ENCODE results near the gene TNFRSF18.
A peak's percentile ranks its signal among the peaks of the same experiment; 100 is the strongest.

TNFRSF18 gene, protein sequence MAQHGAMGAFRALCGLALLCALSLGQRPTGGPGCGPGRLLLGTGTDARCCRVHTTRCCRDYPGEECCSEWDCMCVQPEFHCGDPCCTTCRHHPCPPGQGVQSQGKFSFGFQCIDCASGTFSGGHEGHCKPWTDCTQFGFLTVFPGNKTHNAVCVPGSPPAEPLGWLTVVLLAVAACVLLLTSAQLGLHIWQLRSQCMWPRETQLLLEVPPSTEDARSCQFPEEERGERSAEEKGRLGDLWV

DNA sequence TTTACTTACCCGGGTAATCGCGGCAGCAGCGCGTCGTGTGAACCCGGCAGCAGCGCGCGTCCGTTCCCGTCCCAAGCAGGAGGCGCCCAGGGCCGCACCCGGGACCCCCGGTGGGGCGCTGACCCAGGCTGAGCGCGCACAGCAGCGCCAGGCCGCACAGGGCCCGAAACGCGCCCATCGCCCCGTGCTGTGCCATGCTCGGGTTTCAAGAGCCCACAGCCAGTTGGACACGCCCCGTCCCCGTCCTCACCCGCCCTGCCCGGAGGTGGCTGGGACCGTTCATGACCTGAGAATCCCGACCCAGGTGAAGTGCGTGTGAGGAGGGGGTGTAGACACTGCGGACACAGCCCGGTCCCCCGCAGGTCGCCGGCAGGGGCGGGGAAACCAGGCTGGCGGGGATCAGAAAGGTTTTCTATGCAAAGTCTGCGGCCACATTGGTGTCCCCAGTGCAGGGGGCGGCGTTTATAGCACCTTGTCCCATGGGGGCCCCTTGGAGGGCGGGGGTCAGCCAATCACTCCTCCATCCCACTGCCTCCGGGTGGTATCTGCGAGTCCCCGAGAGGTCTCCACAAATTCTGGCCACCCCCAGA, at the start of gene TNFRSF18:
Gene TNFRSF18, minus strand, starts transcription at position 217 of the 590 bp plus-strand sequence. Its CDS starts 21 bp downstream, at position 196.
- H3K4me3 ChIP-seq (ENCODE audit: low read length): no peak within 1 kb of the TSS
- no peaks in the 10 kb centered on the region for H3K79me2 ChIP-seq (ENCODE audit: control insufficient read depth, low read length)
- 0 out of 2 replicates have a peak, but pooled peaks cover 5% of the 10 kb centered on the region for H4K20me1 ChIP-seq (ENCODE audit: control insufficient read depth, insufficient read depth, low read depth, low read length)
- no peaks in the 10 kb centered on the region for H3K36me3 ChIP-seq (ENCODE audit: control insufficient read depth, low read length)
- H3K27ac ChIP-seq (ENCODE audit: low read depth, low read length): no peak within 1 kb of the TSS
- peak within 1 kb of the TSS; percentile 26; the same call in 1 of the 2 replicates for H3K4me2 ChIP-seq (ENCODE audit: low read length)
- H3F3A ChIP-seq (ENCODE audit: control insufficient read depth, insufficient read depth): no peaks in the 10 kb centered on the region
- peaks cover 59% of the 10 kb centered on the region for H3K27me3 ChIP-seq (ENCODE audit: control insufficient read depth, low read length)
- no peaks in the 10 kb centered on the region for H3K9me2 ChIP-seq (replicated peaks; ENCODE audit: control insufficient read depth, low read length)
- no peaks in the 10 kb centered on the region for H3K9me3 ChIP-seq (ENCODE audit: control insufficient read depth, insufficient read depth, low read length)
- TF ChIP-seq EZH2phosphoT487 (IDR thresholded peaks at IDR 0.05; ENCODE audit: borderline replicate concordance, low read length): no peak
- TF ChIP-seq, protein P1, sequence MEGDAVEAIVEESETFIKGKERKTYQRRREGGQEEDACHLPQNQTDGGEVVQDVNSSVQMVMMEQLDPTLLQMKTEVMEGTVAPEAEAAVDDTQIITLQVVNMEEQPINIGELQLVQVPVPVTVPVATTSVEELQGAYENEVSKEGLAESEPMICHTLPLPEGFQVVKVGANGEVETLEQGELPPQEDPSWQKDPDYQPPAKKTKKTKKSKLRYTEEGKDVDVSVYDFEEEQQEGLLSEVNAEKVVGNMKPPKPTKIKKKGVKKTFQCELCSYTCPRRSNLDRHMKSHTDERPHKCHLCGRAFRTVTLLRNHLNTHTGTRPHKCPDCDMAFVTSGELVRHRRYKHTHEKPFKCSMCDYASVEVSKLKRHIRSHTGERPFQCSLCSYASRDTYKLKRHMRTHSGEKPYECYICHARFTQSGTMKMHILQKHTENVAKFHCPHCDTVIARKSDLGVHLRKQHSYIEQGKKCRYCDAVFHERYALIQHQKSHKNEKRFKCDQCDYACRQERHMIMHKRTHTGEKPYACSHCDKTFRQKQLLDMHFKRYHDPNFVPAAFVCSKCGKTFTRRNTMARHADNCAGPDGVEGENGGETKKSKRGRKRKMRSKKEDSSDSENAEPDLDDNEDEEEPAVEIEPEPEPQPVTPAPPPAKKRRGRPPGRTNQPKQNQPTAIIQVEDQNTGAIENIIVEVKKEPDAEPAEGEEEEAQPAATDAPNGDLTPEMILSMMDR (IDR thresholded peaks at IDR 0.05; ENCODE audit: low read depth, low read length, poor library complexity, severe bottlenecking): no peak
- H3K4me1 ChIP-seq (ENCODE audit: control insufficient read depth, low read length): peaks cover 25% of the 10 kb centered on the region

DNA sequence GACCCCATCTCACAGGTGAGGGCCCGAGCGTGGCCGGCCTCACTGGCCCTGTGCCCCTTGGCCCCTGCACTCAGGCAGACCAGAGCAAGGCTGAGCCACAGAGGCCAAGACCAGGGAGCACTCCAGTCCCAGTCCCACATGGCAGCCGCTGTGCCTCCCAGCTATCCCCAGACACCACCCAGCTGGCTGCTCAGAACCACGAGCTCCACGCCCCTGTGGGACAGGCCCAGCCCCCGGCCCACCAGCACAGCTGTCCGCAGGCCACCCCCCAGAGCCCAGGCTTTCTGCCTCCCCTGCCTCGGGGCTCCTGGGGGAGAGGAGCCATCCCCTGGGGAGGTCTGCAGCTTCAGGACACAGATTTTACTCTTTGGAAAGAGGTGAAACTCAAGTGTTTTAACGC, 49.2 kb upstream of the TNFRSF18 start:
- no peaks in the 10 kb centered on the region for H4K20me1 ChIP-seq (ENCODE audit: control insufficient read depth, insufficient read depth, low read depth, low read length)
- H3K79me2 ChIP-seq (ENCODE audit: control insufficient read depth, low read length): peaks cover 17% of the 10 kb centered on the region
- peaks cover 23% of the 10 kb centered on the region for H3K4me1 ChIP-seq (ENCODE audit: control insufficient read depth, low read length)
- peaks cover 57% of the 10 kb centered on the region for H3K36me3 ChIP-seq (ENCODE audit: control insufficient read depth, low read length)
- H3K4me2 ChIP-seq (ENCODE audit: low read length): no peak overlapping the region
- no peak overlapping the region for H3K27ac ChIP-seq (ENCODE audit: low read depth, low read length)
- H3F3A ChIP-seq (ENCODE audit: control insufficient read depth, insufficient read depth): 0 out of 2 replicates have a peak, but pooled peaks cover 1% of the 10 kb centered on the region
- H3K27me3 ChIP-seq (ENCODE audit: control insufficient read depth, low read length): no peaks in the 10 kb centered on the region
- TF ChIP-seq, protein P1 (IDR thresholded peaks at IDR 0.05; ENCODE audit: low read depth, low read length, poor library complexity, severe bottlenecking): no peak
- TF ChIP-seq EZH2phosphoT487 (IDR thresholded peaks at IDR 0.05; ENCODE audit: borderline replicate concordance, low read length): no peak
- H3K9me3 ChIP-seq (ENCODE audit: control insufficient read depth, insufficient read depth, low read length): no peaks in the 10 kb centered on the region
- no peak overlapping the region for H3K4me3 ChIP-seq (ENCODE audit: low read length)
- H3K9me2 ChIP-seq (replicated peaks; ENCODE audit: control insufficient read depth, low read length): no peaks in the 10 kb centered on the region

DNA sequence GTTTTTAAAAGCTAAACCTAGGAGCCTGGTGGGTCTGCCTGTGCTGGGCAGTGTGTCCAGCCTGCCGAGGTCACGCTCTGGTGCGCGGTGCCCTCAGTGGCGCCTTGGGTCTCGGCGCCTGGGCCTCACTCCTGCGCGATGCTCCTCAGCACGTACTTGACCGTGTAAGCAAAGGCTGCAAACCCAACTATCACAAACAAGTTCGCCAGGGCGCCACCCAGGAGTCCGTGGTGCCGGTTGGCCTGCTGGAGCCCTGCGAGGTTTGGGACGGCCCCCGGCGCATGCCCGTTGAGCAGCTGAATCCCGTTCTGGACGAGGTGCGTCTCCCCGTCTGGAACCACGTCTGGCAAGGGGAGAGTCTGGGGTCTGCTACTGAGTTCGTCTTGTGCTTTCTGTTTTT, 48.7 kb upstream of the TNFRSF18 start:
- Histone ChIP-seq H3K4me3 (ENCODE audit: low read length) (no peak overlapping the region), H3K4me1 (ENCODE audit: control insufficient read depth, low read length) (peaks cover 20% of the 10 kb centered on the region), H3K4me2 (ENCODE audit: low read length) (no peak overlapping the region), H3K36me3 (ENCODE audit: control insufficient read depth, low read length) (peaks cover 53% of the 10 kb centered on the region), H3K9me2 (replicated peaks; ENCODE audit: control insufficient read depth, low read length) (no peaks in the 10 kb centered on the region), H3F3A (ENCODE audit: control insufficient read depth, insufficient read depth) (no peaks in the 10 kb centered on the region), H3K79me2 (ENCODE audit: control insufficient read depth, low read length) (peaks cover 16% of the 10 kb centered on the region), H3K9me3 (ENCODE audit: control insufficient read depth, insufficient read depth, low read length) (no peaks in the 10 kb centered on the region), H4K20me1 (ENCODE audit: control insufficient read depth, insufficient read depth, low read depth, low read length) (no peaks in the 10 kb centered on the region), H3K27me3 (ENCODE audit: control insufficient read depth, low read length) (no peaks in the 10 kb centered on the region), H3K27ac (ENCODE audit: low read depth, low read length) (no peak overlapping the region)
- TF ChIP-seq EZH2phosphoT487 (IDR thresholded peaks at IDR 0.05; ENCODE audit: borderline replicate concordance, low read length): no peak

DNA sequence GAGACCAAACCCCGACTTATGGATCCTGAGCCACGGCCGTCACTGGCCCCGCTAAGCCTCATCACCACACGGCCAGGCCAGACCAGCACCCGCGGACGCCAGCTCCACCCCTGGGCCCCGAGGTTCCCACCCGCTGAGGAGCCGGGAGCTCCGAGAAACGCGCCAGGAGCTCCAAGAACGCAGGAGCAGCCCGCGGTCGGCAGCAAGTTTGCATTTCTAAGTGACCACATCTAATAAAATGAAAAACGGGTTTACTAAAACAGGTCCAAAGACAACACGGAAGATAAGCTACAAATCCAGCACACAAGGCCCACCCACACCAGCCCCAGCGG, 48.2 kb upstream of the TNFRSF18 start:
- no peaks in the 10 kb centered on the region for H3F3A ChIP-seq (ENCODE audit: control insufficient read depth, insufficient read depth)
- no peaks in the 10 kb centered on the region for H3K9me2 ChIP-seq (replicated peaks; ENCODE audit: control insufficient read depth, low read length)
- no peak overlapping the region for H3K4me3 ChIP-seq (ENCODE audit: low read length)
- no peak overlapping the region for H3K27ac ChIP-seq (ENCODE audit: low read depth, low read length)
- no peak for TF ChIP-seq EZH2phosphoT487 (IDR thresholded peaks at IDR 0.05; ENCODE audit: borderline replicate concordance, low read length)
- TF ChIP-seq, protein P1 (IDR thresholded peaks at IDR 0.05; ENCODE audit: low read depth, low read length, poor library complexity, severe bottlenecking): no peak
- peaks cover 16% of the 10 kb centered on the region for H3K4me1 ChIP-seq (ENCODE audit: control insufficient read depth, low read length)
- H3K36me3 ChIP-seq (ENCODE audit: control insufficient read depth, low read length): peaks cover 49% of the 10 kb centered on the region
- no peaks in the 10 kb centered on the region for H3K9me3 ChIP-seq (ENCODE audit: control insufficient read depth, insufficient read depth, low read length)
- H3K79me2 ChIP-seq (ENCODE audit: control insufficient read depth, low read length): peaks cover 13% of the 10 kb centered on the region
- H3K27me3 ChIP-seq (ENCODE audit: control insufficient read depth, low read length): no peaks in the 10 kb centered on the region
- H4K20me1 ChIP-seq (ENCODE audit: control insufficient read depth, insufficient read depth, low read depth, low read length): no peaks in the 10 kb centered on the region
- H3K4me2 ChIP-seq (ENCODE audit: low read length): no peak overlapping the region

All from DOHH2 (cell line).